ENCODE data around the gene ADORA3. TPM values are rescaled to one million over a fixed set of nuclear protein-coding genes. Genes with fewer than 3 reads are reported as not detected.

ADORA3 gene
- total RNA-seq, 2 experiments from 2014 or later: 0.17 TPM; not detected in 1

DNA sequence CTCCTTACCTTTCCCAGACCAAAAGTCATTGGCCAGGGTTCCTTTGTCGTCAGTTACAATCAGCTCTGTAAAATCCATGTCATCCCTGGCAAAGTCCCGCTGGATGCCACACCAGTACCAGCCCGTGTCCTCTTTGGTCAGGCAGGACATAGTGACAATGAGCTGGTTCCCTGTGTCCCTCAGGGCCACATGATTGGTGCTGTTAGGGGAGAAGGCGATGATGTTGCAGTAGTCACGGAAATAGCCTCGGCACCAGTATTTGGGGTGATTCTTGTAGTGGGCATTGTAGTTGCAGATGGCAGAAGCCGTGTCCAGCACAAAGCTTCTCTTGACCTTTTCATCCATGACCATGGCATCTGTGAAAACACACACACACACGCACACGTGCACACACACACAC lies 14.8 kb downstream of the ADORA3 start:
- BruUV-seq (replicated peaks): no TSS peak
- no peaks in the 10 kb centered on the region for H3K79me2 ChIP-seq (ENCODE audit: insufficient read depth, low read depth, low read length)

DNA sequence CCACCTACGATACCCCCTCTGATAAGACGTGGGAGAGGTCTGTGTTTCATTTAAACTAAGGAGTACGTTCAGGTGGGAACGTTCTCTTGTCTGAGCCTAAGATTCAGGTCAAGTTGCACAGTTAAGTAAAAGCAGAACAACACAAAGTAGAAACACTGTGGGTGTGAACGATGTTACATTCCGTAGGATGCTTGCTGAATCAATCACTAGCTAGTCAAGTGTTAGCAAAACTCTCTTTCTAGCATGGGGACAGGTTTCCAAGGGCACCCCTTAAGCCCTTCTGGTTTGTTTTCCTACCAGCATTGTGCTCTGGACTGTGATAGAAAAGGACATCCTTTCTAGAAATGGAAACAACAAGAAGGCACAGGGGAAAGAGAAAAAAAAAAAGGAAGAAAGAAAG lies 16.3 kb downstream of the ADORA3 start:
- DNase-seq (ENCODE audit: low spot score): no peak
- intact Hi-C loops (cut with micrococcal nuclease; ENCODE audit: unreplicated experiment): no loop called here
- no peaks in the 10 kb centered on the region for H3K9me2 ChIP-seq (ENCODE audit: insufficient read depth, low read length)
- no peak overlapping the region for H2AFZ ChIP-seq (ENCODE audit: low read length)
- no peak for TF ChIP-seq EZH2phosphoT487 (IDR thresholded peaks at IDR 0.05; ENCODE audit: borderline replicate concordance, low read depth, low read length)
- TF ChIP-seq, protein P1, sequence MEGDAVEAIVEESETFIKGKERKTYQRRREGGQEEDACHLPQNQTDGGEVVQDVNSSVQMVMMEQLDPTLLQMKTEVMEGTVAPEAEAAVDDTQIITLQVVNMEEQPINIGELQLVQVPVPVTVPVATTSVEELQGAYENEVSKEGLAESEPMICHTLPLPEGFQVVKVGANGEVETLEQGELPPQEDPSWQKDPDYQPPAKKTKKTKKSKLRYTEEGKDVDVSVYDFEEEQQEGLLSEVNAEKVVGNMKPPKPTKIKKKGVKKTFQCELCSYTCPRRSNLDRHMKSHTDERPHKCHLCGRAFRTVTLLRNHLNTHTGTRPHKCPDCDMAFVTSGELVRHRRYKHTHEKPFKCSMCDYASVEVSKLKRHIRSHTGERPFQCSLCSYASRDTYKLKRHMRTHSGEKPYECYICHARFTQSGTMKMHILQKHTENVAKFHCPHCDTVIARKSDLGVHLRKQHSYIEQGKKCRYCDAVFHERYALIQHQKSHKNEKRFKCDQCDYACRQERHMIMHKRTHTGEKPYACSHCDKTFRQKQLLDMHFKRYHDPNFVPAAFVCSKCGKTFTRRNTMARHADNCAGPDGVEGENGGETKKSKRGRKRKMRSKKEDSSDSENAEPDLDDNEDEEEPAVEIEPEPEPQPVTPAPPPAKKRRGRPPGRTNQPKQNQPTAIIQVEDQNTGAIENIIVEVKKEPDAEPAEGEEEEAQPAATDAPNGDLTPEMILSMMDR (conservative IDR thresholded peaks at IDR 0.05; ENCODE audit: low read length): no peak
- no peaks in the 10 kb centered on the region for H3K4me1 ChIP-seq (ENCODE audit: insufficient read depth, low read length, poor library complexity, severe bottlenecking)
- no peaks in the 10 kb centered on the region for H4K20me1 ChIP-seq (ENCODE audit: insufficient read depth, low read length)
- POLR2A ChIA-PET: no interaction called here
- H3K9me3 ChIP-seq (ENCODE audit: low read length): no peaks in the 10 kb centered on the region
- H3K4me3 ChIP-seq (ENCODE audit: low read depth, low read length, poor library complexity, severe bottlenecking): no peak overlapping the region
- CTCF ChIA-PET (ENCODE audit: unreplicated experiment): no interaction called here
- no peak overlapping the region for H3K27ac ChIP-seq (ENCODE audit: low read depth, low read length, poor library complexity, severe bottlenecking)
- no peaks in the 10 kb centered on the region for H3K79me2 ChIP-seq (ENCODE audit: insufficient read depth, low read depth, low read length)
- no peak overlapping the region for H3K4me2 ChIP-seq (ENCODE audit: low read length)
- BruUV-seq (replicated peaks): no TSS peak
- no peaks in the 10 kb centered on the region for H3K36me3 ChIP-seq (ENCODE audit: insufficient read depth, low read length)

More for the DNA sequence above, 14.8 kb downstream of the ADORA3 start:
- intact Hi-C loops (cut with micrococcal nuclease; ENCODE audit: unreplicated experiment): no loop called here
- DNase-seq (ENCODE audit: low spot score): no peak
- TF ChIP-seq, protein P1 (conservative IDR thresholded peaks at IDR 0.05; ENCODE audit: low read length): no peak
- TF ChIP-seq EZH2phosphoT487 (IDR thresholded peaks at IDR 0.05; ENCODE audit: borderline replicate concordance, low read depth, low read length): no peak
- Histone ChIP-seq H3K9me2 (ENCODE audit: insufficient read depth, low read length) (no peaks in the 10 kb centered on the region), H3K36me3 (ENCODE audit: insufficient read depth, low read length) (no peaks in the 10 kb centered on the region), H4K20me1 (ENCODE audit: insufficient read depth, low read length) (no peaks in the 10 kb centered on the region), H3K27ac (ENCODE audit: low read depth, low read length, poor library complexity, severe bottlenecking) (no peak overlapping the region), H3K4me2 (ENCODE audit: low read length) (no peak overlapping the region), H3K9me3 (ENCODE audit: low read length) (no peaks in the 10 kb centered on the region), H2AFZ (ENCODE audit: low read length) (no peak overlapping the region), H3K4me1 (ENCODE audit: insufficient read depth, low read length, poor library complexity, severe bottlenecking) (no peaks in the 10 kb centered on the region), H3K4me3 (ENCODE audit: low read depth, low read length, poor library complexity, severe bottlenecking) (no peak overlapping the region)
- ChIA-PET CTCF (ENCODE audit: unreplicated experiment) (no interaction called here), POLR2A (interaction anchor here (0.6 to 0.7 kb wide), 2 partner anchors 12 to 135 kb away, joined by 3 read pairs; no protein-coding TSS in a partner anchor)

DNA sequence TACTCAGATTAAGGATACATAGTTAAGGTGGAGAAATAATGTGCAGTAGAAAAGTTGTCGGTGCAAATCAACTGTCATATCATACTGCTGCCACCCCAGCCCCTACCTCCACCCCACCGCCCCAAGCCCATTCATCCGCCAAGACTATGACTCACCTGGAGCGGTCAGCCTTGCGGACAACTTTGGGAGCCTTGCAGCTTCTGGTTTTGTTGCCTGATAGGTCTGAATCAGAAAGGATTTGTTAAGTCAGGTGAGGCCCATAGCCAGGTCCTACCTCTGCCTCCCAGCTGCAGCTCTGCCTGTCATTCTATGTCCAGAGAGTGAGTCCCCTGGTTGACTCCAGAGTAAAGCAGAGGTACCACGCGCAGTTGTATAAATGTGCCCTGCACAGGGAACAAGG lies 17.0 kb downstream of the ADORA3 start:
- no peaks in the 10 kb centered on the region for H3K9me3 ChIP-seq (ENCODE audit: low read length)
- H3K27ac ChIP-seq (ENCODE audit: low read depth, low read length, poor library complexity, severe bottlenecking): no peak overlapping the region
- no peaks in the 10 kb centered on the region for H3K79me2 ChIP-seq (ENCODE audit: insufficient read depth, low read depth, low read length)
- no peak overlapping the region for H2AFZ ChIP-seq (ENCODE audit: low read length)
- no peak for DNase-seq (ENCODE audit: low spot score)
- H3K4me3 ChIP-seq (ENCODE audit: low read depth, low read length, poor library complexity, severe bottlenecking): no peak overlapping the region
- no peaks in the 10 kb centered on the region for H4K20me1 ChIP-seq (ENCODE audit: insufficient read depth, low read length)
- intact Hi-C loops (cut with micrococcal nuclease; ENCODE audit: unreplicated experiment): no loop called here
- no peak overlapping the region for H3K4me2 ChIP-seq (ENCODE audit: low read length)
- POLR2A ChIA-PET: interaction anchor here (0.7 to 1.9 kb wide), 4 partner anchors 10 to 282 kb away, joined by 4 to 9 read pairs (median 5); no protein-coding TSS in a partner anchor
- no peaks in the 10 kb centered on the region for H3K36me3 ChIP-seq (ENCODE audit: insufficient read depth, low read length)
- BruUV-seq (replicated peaks): no TSS peak
- no peaks in the 10 kb centered on the region for H3K4me1 ChIP-seq (ENCODE audit: insufficient read depth, low read length, poor library complexity, severe bottlenecking)
- CTCF ChIA-PET (ENCODE audit: unreplicated experiment): no interaction called here
- H3K9me2 ChIP-seq (ENCODE audit: insufficient read depth, low read length): no peaks in the 10 kb centered on the region
- TF ChIP-seq, protein P1 (conservative IDR thresholded peaks at IDR 0.05; ENCODE audit: low read length): no peak
- no peak for TF ChIP-seq EZH2phosphoT487 (IDR thresholded peaks at IDR 0.05; ENCODE audit: borderline replicate concordance, low read depth, low read length)
